Mucosa of rectum (tissue), 2 donors: ENCODE results near the gene KCNIP4.
"Not testable (repeated sequence)": the region's sequence is repeated elsewhere in the genome, so short reads cannot be mapped to it uniquely, and the experiment has no call there.

ENCODE experiments used
- H3K27ac ChIP-seq, 2 donors: one replicate each; pipeline ENCODE4 v1.7.0; 2013; ENCODE audit warnings: inconsistent platforms in 2 of 2, low read depth in 2 of 2, low read length in 2 of 2
- H3K27me3 ChIP-seq, 2 donors: one replicate each; pipeline ENCODE4 v1.7.0; 2013; ENCODE audit warnings: low read length in 2 of 2; ENCODE audit not compliant: control insufficient read depth in 2 of 2, insufficient read depth in 2 of 2
- H3K36me3 ChIP-seq, 2 donors: one replicate each; pipeline ENCODE4 v1.7.0; 2013; ENCODE audit warnings: low read length in 2 of 2; ENCODE audit not compliant: control insufficient read depth in 2 of 2, insufficient read depth in 2 of 2
- H3K4me1 ChIP-seq, 2 donors: one replicate each; pipeline ENCODE4 v1.7.0; 2013; ENCODE audit warnings: low read length in 2 of 2, mild to moderate bottlenecking in 1 of 2; ENCODE audit not compliant: control insufficient read depth in 2 of 2, insufficient read depth in 2 of 2
- H3K4me3 ChIP-seq, 2 donors: one replicate each; pipeline ENCODE4 v1.7.0; 2013; ENCODE audit warnings: low read length in 2 of 2
- H3K9ac ChIP-seq, 2 donors: one replicate each; pipeline ENCODE4 v1.7.0; 2013; ENCODE audit warnings: low read length in 2 of 2, low read depth in 1 of 2, mild to moderate bottlenecking in 1 of 2
- H3K9me3 ChIP-seq, 2 donors: one replicate each; pipeline ENCODE4 v1.7.0; 2013; ENCODE audit warnings: low read length in 2 of 2; ENCODE audit not compliant: control insufficient read depth in 2 of 2
- donor health status: healthy.
- donor health status: Normal muscosa, but diverticular disease.

KCNIP4 gene

DNA sequence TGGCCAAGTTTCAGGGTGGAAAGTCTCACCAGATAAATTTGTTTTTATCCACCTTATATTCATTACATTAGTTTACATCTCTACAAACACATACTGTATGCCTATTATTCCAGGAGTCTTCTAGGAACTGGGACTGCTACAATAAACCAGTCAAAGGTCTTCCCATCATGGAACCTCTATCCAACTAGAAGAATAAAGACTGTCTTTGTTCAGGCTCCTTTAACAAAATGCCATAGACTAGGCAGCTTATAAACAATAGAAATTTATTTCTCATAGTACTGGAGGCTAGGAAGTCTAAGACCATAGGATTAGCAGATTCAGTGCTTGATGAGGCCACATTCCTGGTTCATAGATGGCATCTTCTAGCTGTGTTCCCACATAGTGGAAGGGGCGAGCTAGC lies 1186.7 kb downstream of the KCNIP4 start:
- H3K4me1 ChIP-seq: no peaks in the 10 kb centered on the region
- no peaks in the 10 kb centered on the region for H3K9me3 ChIP-seq
- no peaks in the 10 kb centered on the region for H3K27me3 ChIP-seq
- no peak overlapping the region for H3K9ac ChIP-seq
- H3K36me3 ChIP-seq: no peaks in the 10 kb centered on the region
- H3K27ac ChIP-seq: no peak overlapping the region
- no peak overlapping the region for H3K4me3 ChIP-seq

DNA sequence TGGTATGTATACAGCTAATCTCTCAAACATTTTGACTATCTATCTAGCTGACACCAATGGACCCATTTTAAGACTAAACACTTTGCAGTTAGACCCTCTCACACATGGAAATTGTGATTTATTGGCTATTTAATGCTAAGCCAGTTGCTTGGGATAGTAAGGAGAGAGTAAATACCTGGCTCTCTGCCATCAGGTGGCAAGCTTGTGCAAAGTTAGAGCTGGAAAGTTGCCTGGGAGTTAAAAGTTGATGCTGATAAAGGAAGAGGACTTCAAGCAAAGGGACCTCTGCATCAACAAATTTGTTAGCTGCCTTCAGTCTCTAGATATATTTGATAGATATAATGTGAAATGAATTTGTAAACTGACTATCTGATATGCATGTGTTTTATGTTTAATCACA lies 1187.2 kb downstream of the KCNIP4 start:
- Histone ChIP-seq H3K4me3 (no peak overlapping the region), H3K27me3 (no peaks in the 10 kb centered on the region), H3K9me3 (no peaks in the 10 kb centered on the region), H3K9ac (no peak overlapping the region), H3K36me3 (no peaks in the 10 kb centered on the region), H3K27ac (no peak overlapping the region), H3K4me1 (no peaks in the 10 kb centered on the region)

DNA sequence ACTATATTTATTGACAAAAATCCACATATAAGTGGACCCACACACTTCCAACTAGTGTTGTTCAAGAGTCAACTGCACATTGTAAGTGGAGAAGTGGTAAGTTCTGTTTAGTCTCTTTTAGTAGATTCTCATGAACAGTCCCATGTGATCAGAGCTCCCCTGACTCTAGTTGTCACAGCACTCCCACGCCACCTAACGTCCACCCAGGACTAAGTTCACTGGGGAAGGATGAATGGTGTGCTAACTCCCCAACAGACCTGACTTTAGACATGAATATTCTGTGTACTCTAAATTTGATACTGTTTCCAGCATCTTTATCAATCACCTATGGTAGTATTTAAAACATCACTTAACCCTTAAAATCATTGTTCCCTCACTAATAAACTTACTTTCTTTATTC lies 1188.5 kb downstream of the KCNIP4 start:
- H3K27ac ChIP-seq: no peak overlapping the region
- H3K36me3 ChIP-seq: no peaks in the 10 kb centered on the region
- no peak overlapping the region for H3K4me3 ChIP-seq
- no peaks in the 10 kb centered on the region for H3K27me3 ChIP-seq
- no peaks in the 10 kb centered on the region for H3K4me1 ChIP-seq
- H3K9ac ChIP-seq: no peak overlapping the region
- H3K9me3 ChIP-seq: no peaks in the 10 kb centered on the region

DNA sequence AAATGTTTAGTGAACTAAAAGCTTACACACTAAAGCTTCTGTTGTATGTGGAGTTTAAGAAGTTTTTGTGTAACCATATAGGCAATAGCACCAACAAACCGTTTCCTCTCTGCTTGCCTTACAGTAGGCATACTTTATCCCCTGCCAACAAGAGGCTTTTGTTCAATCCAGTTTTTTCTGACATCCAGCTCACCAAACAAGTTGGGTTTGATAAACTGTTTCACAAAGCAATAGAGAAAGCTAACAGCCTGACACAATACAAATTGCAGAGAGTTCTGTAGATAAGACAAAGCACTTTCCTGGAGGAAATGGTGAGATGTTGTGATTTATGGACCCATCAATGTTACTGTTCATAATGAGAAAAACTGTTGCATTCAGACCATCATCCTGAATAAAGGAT lies 1194.5 kb downstream of the KCNIP4 start:
- no peaks in the 10 kb centered on the region for H3K9me3 ChIP-seq
- H3K27ac ChIP-seq: no peak overlapping the region
- H3K4me1 ChIP-seq: no peaks in the 10 kb centered on the region
- no peaks in the 10 kb centered on the region for H3K27me3 ChIP-seq
- no peak overlapping the region for H3K9ac ChIP-seq
- no peaks in the 10 kb centered on the region for H3K36me3 ChIP-seq
- H3K4me3 ChIP-seq: no peak overlapping the region

DNA sequence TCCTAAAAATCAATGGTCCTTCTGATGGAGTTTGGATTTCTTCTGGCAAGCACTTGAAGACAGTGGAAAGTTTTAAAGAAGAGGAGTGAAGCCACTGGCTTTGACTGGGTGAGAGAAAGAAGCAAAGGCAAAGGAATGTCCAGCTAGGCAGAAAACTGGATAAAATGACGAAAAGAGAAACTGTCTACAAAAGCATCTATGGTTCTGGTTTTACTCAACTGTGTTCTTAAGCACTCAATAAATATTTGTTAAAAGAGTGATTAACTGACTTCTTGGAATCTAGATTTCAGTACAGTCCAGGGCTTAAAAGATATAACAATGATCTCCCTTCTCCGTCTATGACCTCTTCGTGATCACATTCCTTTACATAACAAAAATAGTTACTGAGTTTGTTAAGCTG lies 1195.9 kb downstream of the KCNIP4 start:
- Histone ChIP-seq H3K9ac (no peak overlapping the region), H3K4me3 (no peak overlapping the region), H3K36me3 (no peaks in the 10 kb centered on the region), H3K27me3 (no peaks in the 10 kb centered on the region), H3K4me1 (no peaks in the 10 kb centered on the region), H3K9me3 (no peaks in the 10 kb centered on the region), H3K27ac (no peak overlapping the region)

DNA sequence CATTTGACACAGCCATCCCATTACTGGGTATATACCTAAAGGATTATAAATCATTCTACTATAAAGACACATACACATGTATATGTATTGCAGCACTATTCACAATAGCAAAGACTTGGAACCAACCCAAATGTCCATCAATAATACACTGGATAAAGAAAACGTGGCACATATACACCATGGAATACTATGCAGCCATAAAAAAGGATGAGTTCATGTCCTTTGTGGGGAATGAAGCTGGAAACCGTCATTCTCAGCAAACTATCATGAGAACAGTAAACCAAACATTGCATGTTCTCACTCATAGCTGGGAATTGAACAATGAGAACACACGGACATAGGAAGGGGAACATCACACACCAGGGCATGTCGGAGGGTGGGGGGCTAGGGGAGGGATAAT lies 1202.6 kb downstream of the KCNIP4 start:
- not testable (repeated sequence) for H3K27me3 ChIP-seq, H3K9ac ChIP-seq, H3K4me3 ChIP-seq, H3K36me3 ChIP-seq, H3K4me1 ChIP-seq, H3K27ac ChIP-seq, H3K9me3 ChIP-seq

DNA sequence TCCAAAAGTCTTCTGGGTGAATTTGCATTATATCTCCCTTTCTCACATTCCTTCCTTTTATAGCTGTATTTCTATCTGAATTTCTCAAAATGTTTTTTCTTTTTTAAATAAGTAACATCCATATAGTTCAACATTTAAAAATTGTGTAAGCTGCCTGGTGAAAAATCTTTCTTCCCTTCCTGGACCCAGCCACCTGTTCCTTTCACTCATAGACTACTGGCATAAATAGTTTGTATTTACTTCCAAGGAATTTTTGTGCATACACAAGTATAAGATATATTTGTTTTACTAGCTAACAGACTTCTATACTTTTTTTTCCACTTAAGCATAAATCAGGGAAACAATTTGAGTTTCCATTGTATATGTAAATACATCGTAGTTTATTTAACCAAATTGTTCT lies 1212.6 kb downstream of the KCNIP4 start:
- H3K4me3 ChIP-seq: no peak overlapping the region

DNA sequence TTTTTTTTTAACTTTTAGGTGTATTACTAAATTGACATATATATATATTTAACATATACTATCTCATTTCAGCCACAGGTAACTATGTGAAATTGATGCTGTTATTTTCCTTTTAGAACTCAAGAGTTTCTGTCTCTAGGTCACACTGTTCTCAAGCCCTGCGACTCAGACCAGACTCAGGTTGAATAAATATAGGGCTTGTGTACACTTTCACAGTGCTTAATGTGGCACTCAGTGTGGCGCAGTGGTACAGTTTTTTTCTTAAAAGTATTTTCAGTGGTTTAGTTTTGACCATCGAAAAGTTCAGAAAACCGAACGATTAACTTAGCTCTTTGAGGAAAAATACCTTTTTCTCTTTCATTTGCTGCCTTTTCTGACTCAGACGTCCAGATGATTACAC lies 1223.7 kb downstream of the KCNIP4 start:
- no peak overlapping the region for H3K27ac ChIP-seq
- H3K4me3 ChIP-seq: no peak overlapping the region
- H3K9me3 ChIP-seq: peaks cover 0 to 3% of the 10 kb centered on the region in 2 donors
- H3K9ac ChIP-seq: no peak overlapping the region
- H3K27me3 ChIP-seq: no peaks in the 10 kb centered on the region
- peaks cover 24 to 36% of the 10 kb centered on the region in 2 donors for H3K36me3 ChIP-seq
- no peaks in the 10 kb centered on the region for H3K4me1 ChIP-seq

More for the DNA sequence above, 1212.6 kb downstream of the KCNIP4 start:
- peaks cover 22 to 25% of the 10 kb centered on the region in 2 donors for H3K36me3 ChIP-seq
- H3K4me1 ChIP-seq: no peaks in the 10 kb centered on the region
- H3K9ac ChIP-seq: no peak overlapping the region
- H3K9me3 ChIP-seq: peaks cover 0 to 8% of the 10 kb centered on the region in 2 donors
- H3K27ac ChIP-seq: no peak overlapping the region
- H3K27me3 ChIP-seq: no peaks in the 10 kb centered on the region

DNA sequence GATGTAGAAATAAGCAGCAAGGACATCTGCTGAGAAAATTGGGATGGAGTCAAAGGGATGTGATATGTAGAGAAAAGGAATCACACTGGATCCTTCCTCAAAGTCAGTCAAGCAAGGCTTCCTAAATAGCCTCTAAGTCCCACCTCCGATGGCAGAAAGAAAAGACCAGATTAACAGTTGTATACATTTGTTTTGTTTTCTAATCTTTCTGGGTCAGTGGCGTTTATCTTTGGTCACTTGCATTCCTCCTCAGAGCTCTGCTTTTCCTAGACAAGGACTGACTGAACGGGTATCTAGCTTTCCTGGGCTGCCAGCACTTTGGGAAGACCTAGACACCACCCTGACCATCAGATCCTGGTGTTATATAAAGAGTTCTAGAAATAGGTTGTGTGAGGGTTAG lies 1225.1 kb downstream of the KCNIP4 start:
- peaks cover 24 to 32% of the 10 kb centered on the region in 2 donors for H3K36me3 ChIP-seq
- H3K27ac ChIP-seq: no peak overlapping the region
- H3K4me3 ChIP-seq: no peak overlapping the region

DNA sequence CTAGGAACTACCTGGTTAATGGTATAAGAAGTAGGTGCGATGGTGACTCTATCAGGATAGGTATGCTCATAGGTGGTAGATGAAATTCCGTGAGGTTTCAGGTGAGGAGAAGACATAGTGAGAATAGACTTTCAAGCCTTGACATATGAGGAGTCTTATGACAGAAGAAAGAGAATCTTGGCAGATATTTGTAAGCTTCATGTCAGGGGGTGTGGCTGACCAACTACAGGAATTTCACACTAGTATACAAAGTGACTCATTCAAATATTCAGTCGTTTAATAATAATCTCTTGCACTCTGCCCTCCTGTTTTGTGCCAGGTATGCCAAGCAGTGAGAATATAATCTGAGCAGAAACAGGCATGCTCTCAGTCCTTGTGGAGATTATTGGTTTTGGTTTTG lies 1225.6 kb downstream of the KCNIP4 start:
- Histone ChIP-seq H3K9ac (no peak overlapping the region), H3K4me3 (no peak overlapping the region), H3K27ac (no peak overlapping the region), H3K36me3 (peaks cover 24 to 31% of the 10 kb centered on the region in 2 donors), H3K27me3 (no peaks in the 10 kb centered on the region), H3K9me3 (peaks cover 0 to 3% of the 10 kb centered on the region in 2 donors), H3K4me1 (no peaks in the 10 kb centered on the region)

More for the DNA sequence above, 1225.1 kb downstream of the KCNIP4 start:
- no peak overlapping the region for H3K9ac ChIP-seq
- peaks cover 0 to 3% of the 10 kb centered on the region in 2 donors for H3K9me3 ChIP-seq
- H3K27me3 ChIP-seq: no peaks in the 10 kb centered on the region
- H3K4me1 ChIP-seq: no peaks in the 10 kb centered on the region

DNA sequence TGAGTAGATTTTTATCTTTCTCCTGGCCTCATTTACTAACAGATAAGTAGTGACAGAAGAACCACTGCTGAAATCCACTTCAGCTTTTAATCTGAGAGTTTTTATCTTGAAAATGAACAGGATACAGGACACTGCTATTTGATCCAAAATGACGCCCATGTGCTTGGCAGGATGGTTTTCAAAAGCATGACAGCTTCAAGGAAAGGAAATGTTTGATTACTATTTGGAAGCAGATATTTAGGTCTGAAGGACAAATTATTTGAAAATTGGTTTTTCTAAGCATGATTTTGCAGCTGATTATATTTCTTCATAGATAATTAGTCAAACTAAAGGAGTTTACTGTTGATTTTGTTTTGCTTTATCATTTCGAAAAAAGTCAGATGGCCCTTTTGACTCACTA lies 1237.2 kb downstream of the KCNIP4 start:
- Histone ChIP-seq H3K9ac (no peak overlapping the region), H3K27me3 (no peaks in the 10 kb centered on the region), H3K27ac (no peak overlapping the region), H3K36me3 (peaks cover 22 to 28% of the 10 kb centered on the region in 2 donors), H3K4me1 (no peaks in the 10 kb centered on the region), H3K9me3 (no peaks in the 10 kb centered on the region), H3K4me3 (no peak overlapping the region)
